Stimulated activated CD8-positive, alpha-beta memory T cell treated with anti-CD3 and anti-CD28 coated beads, Interleukin-4, amount 100 ng/mL, for 24 hours (primary cell): ENCODE results near the gene GPR158.

Experiments
- DNase-seq: peaks from one replicate; pipeline ENCODE4 v3.0.0-alpha.2; 2020; ENCODE audit warnings: low read depth

GPR158 gene

DNA sequence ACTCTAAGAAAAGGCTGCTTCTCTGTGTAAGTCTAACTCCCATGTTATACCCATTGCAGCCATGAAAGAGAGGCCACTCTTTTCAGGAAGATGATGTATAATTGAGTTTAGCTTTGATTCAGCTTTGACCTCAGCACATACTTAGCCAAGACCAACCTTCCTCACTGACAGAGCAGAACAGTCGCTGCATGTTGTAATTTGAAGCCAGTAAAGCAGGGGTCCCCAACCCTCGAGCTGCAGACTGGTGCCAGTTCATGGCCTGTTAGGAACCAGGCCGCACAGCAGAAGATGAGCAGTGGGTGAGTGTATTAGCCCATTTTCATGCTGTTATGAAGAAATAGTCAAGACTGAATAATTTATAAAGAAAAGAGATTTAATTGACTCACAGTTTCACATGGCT is 223.9 kb downstream of the GPR158 start:
- no peak for DNase-seq

DNA sequence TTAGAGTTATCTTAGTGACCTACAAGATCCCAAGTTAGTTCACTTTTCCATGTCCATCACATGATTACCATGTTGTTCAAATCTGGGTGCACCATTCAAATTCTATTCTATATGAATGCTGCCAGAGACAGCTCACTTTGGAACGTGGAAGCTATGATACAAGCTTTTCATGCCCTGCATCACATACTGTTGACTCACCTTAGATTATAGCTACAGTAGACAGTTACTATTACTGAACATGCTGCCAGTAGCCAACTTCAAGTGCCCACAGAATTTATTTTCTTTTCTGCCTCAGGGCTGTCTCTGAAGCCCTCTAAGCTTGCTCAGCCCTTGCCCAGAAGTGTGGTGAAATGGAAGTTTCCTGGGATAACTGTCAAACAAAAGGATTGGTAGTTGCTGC is 231.1 kb downstream of the GPR158 start:
- no peak for DNase-seq

DNA sequence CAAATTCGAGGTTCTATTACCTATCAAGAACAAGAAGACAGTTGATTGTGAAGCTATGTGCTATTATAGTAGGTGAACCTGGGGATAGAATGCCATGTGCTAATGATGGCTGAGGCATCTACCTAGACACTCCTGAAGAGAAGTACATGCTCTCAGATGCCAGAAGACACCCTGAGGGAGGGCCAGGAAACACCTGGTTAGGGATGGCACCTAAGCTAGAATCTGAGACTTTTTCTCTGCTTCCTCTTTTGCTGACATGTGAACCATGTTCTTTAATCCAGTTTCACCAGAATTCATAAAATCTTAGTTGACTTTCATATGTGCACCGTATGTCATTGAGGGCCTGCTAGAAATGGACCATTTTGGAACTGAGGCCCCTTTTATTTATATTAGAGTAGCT is 242.8 kb downstream of the GPR158 start:
- DNase-seq: no peak

DNA sequence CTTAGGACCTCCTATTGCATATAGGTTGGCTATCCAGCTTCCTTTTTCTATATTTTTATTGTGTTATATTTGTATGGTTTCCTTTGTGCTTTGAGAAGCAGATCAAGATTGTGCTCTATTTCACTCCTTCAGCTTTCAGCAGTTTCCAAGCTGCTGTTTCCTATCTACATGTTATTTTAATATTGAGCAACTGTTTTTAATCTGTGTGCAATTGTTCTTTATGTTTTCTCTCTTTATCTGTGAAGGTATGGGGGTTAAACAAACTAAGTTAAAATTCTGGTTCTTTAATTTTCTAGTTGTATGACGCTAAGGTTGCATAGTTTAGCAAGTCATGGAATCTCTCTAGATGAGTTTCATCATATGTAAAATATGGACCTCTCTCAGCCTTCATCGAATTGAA is 251.0 kb downstream of the GPR158 start:
- no peak for DNase-seq

DNA sequence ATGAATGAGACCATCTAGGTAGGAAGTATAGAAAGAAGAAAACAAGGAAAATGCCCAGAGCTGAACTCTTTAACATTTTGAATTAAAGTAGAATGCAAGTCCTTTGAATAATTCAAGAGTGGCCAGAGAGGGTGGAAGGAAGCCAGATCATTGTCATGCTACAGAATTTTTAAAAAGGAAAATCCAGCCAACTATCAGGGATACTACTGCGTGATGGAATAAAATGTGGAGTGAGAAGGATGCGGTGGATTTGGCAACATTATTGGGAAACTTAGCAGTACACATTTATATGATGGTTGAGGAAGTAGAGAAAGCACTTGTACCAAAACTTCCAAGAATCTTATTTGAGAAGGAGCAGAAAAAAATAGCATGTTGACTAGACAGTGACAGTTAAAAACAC is 261.6 kb downstream of the GPR158 start:
- no peak for DNase-seq

DNA sequence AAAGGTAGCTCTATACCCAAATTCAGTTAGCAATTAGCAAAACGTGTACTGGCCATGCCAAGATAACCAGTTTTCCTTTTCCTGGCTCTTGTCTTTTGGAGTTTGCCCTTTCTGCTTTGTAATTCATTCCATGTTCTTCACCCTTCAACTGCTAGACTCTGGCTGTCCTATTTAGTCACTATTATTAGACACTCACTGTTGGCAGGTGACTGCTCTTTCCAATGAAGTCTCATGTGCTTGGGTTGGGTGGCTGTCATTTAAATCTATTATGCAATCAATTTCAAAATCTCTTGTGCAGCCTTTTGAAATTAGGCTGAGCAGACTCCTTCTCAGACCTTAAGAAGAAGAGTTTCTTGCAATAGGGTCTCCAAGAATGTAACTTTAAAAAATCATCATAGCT is 266.5 kb downstream of the GPR158 start:
- DNase-seq: no peak

DNA sequence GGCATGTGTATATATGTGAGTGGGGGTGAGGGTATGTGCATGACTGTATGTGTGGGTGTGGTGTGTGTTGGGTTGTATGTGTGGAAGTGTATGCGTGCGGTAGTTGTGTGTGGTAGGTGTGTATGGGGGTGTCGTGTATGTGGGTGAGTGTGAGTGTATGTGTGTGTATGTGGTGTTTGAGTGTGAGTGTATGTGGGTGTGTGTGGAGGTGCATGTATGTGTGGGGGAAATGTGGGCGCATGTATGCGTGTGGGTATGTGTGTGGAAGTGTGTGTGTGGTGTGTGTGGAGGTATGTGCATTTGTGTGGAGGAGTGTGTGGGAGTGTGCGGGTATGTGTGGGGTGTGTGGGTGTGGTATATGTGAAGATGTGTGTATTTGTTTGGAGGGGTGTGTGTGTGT is 269.5 kb downstream of the GPR158 start:
- no peak for DNase-seq

DNA sequence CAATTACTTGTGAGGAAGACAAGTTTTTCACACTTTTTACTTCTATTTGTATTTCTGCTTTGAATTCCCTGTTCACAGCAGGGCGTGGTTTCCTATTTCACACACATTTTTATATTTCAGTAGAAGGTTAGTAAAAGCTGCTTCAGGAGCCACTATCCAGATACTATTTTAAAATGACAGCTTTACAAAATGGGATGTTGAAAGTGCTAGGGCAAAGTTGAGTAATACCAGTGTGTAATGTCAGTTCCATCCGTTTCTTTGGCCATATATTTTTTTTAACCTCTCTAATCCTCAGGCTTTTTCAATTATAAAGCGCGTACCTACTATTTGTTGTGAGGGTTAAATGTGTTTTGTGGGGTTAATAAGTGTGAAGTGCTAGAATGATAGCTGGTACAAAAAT is 276.6 kb downstream of the GPR158 start:
- DNase-seq: no peak

DNA sequence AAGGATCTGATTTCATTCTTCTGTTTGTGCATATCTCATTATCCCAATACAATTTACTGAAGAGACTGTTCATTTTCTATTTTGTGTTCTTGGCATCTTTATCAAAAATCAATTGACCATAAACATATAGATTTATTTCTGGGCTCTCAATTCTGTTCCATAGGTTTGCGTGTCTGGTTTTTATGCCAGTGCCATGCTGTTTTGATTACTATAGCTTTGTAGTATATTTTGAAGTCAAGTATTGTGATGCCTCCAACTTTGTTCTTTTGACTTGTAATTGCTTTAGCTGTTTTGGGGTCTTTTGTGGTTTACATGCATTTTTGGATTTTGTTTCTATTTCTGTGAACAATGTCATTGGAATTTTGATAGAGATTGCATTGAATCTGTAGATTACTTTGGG is 278.8 kb downstream of the GPR158 start:
- DNase-seq: no peak

DNA sequence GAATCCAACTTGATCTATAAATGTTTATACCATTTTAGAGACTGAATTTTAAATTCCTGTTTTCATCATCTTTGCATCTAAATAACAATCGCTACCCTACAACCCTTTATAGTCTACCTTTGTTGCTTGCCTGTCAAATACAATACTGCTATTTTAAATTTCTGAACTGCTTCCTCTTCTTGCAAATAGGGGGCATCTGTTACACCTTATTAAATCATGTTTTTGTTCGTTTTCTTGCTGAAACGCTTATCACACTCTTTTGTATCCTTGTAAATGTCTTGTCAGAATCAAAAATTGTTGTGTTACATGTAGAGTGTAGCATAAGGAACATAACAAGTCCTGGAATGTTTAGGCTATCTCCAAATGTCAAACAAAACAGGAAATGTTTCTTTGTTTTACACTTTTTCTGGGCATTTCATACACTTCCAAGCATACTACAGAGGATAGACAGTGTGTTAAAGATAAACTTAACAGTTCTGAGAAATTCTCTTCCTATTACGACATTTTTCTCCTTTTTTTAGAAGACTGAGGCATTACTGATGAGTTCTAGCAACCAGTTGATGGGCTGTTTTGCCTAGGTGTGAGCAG is 281.3 kb downstream of the GPR158 start:
- no peak for DNase-seq

DNA sequence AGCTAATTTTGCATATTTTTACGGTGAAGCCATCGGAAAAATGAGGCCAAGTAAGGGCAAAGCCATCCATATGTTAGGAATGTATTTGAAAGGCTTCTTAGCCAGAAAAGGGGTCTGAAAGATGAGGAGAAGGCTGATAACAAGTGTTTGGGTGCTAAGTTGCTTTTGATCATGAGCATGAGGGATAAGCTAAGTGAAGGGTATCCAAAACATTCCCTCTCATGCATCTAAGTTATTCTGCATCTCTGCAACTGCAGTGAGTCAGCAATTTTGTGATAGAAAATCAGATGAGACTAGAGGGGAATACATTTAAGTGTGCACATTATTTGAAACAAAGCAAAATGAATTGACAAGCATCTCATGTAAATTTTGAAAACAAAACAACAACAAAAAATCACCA is 282.8 kb downstream of the GPR158 start:
- no peak for DNase-seq

DNA sequence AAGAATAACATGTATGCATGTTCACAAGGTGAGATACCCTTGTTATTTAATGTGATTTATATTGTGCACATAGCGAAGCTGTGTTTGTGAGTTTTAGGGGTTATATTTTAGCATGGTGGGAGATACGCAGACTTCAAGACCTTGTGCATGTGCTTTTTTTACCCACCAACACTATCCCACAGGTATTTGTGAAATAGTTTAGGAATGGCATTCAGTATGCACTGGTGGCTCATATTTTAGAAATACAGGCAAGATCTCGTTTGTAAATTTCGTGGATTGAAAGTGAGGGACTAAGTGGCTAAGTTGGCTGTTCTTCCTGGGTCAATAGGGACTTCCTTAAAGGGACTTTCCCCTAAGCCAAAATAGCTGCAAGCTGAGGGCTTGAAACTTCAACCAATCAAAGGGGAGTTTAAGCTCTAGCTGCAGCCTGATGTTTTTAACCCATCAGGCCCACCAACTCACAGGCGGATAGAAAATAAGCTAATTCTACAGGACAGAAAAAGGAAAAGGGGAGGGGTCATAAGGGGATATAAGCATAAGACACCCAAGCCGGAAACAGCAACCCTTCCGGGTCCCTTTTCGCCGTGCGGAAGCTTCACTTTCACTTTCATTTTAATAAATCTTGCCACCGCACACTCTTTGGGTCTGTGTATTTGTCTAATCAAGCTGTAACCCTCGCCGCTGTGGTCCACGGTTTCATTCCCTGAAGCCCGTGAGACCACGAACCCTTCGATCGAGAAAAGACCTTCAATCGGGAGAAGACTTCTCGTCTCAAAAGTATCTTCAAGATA is 291.0 kb downstream of the GPR158 start:
- no peak for DNase-seq

DNA sequence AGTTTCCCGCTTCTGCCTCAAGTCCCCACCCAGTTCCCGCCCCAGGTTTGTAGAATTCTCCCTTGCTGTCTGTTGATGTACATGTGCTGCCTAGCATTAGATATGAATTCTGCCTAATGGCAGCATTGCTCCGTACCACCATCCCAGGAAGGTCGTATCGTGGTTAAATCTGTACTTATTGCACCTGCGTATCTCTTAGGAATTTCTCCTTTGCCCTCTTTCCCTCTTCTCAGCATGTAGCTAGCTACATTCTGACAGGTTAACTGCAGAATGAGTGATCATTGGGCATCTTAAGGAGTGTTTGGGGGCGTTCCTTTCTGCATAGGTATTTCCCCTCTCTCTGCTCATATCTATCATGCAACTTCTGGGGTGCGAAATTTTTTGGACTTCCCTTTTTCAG is 293.1 kb downstream of the GPR158 start:
- no peak for DNase-seq

DNA sequence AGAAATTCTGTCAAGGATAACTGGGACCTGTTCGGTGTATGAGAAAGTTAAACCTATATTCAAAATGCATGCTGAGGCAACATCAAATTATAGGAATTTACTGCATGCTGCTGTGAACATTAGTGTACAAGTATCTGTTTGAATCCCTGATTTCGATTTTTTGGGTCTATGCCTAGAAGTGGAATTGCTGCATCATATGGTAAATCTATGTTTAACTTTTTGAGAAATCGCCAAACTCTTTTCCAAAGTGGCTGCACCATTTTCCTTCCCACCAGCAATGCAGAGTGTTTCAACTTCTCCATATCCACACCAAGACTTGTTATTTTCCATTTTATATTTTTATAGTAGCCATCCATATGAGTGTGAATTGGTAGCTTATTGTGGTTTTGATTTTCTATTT is 306.7 kb downstream of the GPR158 start:
- DNase-seq: no peak

DNA sequence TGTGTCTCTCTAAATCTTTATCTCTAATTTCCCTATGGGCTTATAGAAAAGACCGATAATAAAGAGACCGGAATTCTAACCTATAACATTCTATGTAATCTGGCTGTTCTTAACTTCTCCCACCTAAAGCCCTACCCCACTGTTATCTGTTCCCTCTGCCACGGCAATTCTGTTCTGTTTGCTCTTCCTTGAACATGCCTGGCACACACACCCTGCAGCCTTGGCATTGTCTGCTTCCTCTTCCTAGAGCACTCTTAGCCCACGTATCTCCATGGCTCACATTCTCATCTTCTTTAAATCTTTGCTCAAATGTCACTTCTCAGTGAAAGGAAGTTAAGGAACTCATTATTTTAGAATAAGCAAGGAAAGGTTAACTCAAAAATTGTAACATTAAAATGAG is 309.2 kb downstream of the GPR158 start:
- DNase-seq: no peak

DNA sequence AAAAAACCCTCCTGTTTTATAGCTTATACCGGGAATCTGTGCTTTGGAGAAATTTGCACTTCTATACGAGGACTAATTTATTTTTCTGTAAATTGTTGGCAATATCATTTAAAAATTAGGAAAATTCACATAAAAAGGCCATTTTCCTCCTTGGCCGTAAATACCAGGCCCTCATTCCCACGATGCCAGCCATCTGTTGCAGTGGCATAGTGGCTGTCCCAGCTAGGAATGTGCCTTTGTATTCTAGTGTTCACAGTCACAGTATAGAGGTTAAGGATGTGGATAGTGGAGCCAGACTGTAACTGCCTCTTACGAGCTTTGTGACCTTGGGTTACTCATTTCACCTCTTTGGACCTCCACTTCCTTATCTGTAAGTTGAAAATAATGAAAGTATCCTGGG is 312.5 kb downstream of the GPR158 start:
- no peak for DNase-seq

DNA sequence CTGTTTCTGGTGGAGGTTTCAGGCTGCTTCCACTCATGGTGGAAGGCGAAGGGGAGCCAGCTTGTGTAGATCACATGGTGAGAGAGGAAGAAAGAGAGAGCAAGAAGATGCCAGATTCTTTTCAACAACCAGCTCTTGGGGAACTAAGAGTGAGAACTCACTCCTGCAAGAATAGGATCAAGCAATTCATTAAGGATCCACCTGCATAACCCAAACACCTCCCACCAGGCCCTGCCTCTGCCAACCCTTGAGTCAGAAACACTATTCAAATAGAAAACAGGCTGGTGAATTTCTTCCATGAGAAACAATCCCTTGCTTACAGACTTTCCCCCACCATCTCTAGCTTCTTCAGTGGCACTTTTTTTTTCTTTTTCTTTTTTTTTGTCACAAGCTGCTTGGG is 317.2 kb downstream of the GPR158 start:
- DNase-seq: no peak

DNA sequence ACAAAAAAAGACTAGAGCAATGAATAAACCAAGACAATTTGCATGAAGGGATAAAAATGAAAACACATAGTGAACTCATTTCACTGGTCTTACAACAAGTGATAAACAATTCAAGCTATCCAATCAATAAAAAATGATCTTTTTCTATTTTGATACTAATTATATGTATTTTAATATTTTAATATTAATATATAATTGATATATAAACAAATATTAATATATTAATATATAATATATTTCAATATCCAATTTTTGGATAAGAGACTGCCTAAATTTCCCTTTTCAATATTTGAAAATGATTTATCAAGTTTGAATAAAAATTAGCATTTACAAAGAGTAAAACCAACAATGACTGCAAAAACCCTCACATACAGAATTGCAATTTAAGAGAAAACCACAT is 317.9 kb downstream of the GPR158 start:
- no peak for DNase-seq

DNA sequence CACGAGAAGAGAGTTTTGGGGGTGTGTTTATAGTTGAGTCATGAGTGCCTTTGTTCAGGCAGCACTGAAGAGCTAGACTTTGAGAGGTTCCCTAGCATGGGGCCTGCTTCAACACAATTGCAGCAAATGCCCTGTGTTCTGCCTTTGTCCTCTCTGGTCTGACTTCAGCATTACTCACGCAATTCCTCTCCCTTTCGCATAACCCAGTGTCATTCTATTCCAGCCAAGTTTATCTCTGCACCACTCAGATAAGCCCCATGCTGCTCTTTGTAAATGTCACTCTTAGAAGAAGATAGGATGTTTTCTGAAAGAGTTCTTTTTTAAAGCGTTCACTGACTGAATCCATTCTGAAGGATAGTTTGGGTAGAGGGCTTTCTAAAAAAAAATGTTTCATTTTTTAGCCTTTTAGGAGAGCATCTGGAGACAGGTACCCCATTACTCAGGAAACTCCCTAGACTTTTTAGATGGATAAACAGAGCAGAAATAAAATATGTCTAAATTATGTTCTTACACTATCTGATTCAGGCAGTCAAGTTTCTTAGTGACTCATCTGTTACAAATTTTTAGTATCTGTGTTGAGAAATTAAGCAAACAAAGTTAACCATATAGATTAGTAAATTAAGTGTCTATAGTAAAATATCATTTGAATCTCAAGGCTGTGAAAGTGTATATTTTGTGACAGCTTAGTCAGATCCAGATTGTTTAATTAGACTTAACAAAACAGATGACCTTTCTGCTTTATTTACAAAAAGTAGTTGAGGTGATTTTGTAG is 318.5 kb downstream of the GPR158 start:
- DNase-seq: no peak

DNA sequence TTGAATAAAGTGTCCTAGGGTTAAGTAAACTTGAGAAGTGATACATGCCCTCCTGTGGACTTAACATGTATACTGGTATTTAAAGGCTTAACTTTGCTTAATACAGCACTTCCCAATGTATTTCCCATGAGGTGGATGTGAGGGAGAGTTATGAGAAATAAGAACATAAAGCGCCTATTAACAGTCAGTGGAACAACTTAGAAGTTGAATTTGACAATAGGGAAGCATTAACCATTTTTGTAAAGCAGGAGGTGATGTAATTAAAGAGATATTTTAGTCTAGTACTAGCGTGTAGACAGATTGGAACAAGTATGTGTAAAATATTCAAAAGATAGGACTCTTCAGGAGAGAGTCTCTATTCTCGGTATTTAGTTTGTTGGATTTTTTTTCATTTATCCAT is 322.4 kb downstream of the GPR158 start:
- no peak for DNase-seq

DNA sequence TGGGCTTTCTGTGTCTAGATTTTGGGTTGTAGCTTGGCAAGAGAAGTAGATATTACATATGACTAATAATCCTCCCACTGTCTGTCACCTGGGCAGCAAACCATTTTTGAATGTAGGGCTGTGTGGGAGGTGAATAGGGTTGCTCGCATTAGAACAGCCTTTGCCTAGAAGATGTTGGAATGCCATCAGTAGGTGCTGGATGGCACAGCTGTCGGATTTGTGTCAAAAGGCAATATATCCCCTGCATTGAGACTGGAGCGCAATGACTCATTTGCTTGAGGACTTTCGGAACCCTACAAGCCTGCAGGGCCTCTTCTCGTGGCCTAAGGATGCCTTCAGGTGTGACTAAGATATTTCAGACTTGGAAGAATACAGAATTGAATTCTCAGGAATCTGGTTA is 323.8 kb downstream of the GPR158 start:
- no peak for DNase-seq

DNA sequence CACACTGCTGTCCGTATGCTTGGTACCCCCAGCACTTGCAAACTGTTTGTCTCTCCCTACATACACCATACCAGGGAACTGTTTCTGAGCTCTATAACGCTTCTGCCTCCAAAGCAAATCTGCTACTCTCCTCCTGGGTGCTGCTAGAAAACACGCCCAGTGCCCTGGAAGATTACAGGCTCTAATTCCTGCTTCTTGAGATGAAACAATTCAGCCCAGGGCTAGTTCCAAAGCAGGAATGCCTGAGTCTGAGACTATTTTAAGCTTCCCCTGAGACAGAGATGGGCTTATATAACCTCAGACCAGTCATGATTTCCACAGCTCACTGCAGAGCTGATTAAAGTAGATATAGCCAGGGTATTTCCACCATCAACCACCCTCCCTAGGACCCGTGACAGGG is 327.1 kb downstream of the GPR158 start:
- no peak for DNase-seq

DNA sequence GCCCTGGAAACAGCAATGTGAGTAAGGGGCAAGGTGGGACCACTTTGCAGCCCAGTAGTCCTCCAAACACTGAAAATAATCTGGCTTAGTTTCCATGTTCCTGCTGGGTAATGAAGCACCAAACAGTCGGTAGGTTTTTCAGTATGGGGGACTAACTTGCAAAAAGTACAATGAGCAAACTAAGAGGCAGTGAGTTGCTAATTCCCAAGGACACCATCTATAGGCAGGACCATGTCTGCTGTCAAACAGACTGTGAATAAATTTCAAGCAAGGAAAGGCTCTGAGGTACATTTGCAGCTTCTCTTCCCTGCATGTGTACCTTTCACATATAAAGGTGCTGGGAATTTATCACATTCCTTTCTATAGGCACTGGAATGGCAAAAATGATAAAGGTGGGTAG is 327.7 kb downstream of the GPR158 start:
- no peak for DNase-seq
